ENCODE measurements around the gene UBE2B.
"Not testable (repeated sequence)": the region's sequence is repeated elsewhere in the genome, so short reads cannot be mapped to it uniquely, and the experiment has no call there.

The UBE2B gene

DNA sequence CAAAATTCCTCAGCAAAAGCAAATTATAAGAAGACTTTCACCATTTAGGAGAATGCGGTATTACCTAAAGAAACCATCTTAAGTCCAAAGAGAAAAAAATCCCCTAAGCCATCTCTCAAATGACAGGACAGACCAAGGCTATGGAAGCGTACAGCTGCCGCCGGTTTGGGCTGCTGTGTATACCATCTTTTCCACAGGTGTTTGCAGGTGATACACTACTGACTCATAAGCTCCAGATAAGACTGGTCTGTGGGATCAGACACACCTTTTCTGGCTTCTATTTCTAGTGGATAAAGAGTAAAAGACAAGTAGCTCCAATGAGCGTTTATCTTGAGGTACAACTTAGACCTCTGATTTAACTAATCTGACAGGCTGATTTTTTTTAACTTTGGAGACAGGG is 32.6 kb downstream of the UBE2B start:
- DNase-seq, result no peak

DNA sequence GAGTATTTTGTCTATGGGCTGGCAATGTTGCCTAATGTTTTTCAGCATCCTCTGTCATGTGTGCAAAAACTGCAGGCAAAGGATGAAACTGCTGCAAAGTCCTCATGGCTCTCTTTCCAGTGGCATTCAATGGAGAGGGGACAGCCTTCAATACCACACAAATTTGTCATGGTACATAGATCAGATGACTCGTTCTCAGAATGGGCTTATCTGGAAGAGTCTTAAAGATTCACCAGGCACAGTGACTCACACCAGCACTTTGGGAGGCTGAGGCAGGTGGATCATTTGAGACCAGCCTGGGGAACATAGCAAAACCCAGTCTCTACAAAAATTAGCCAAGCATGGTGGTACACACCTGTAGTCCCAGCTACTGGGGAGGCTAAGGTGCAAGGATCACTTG is 35.0 kb downstream of the UBE2B start:
- DNase-seq, result no peak

DNA sequence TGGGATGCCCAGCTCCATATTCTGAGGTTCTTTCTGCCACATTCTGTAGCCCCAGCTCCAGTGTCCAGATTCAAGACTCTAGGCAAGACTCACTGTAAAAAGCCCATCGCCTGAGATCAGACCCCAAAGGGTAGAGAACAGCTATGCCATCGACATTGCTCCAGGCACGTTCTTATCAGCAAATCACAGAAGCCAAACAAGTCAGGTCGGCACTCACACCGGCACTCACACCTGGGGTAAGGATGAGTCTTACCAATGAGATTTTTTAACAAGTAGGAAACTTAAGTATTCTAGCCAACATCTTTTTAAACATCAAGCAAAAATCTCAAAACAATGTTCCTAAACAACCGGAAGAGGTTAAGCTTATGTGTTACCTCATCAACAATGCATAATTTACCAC is 38.0 kb downstream of the UBE2B start:
- no peak for DNase-seq

DNA sequence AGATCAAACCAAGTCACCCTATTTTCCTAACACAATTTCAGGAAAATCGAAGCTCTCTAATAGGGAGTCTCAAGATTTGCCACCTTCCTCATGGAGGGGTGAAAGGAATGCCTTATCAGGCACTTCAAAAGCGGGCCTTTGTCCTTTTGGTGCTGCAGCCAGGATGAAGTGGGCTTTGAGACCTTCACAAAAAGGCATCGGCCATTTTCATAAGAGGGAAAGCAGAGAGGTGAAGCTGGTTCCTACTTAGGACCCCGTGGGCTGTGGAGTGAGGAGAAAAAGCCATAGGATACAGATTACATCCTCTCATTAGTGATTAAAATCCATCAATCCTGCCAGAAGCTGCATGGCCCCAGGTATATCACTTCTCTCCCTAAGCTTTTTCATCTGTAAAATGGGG is 39.5 kb downstream of the UBE2B start:
- no peak for DNase-seq

DNA sequence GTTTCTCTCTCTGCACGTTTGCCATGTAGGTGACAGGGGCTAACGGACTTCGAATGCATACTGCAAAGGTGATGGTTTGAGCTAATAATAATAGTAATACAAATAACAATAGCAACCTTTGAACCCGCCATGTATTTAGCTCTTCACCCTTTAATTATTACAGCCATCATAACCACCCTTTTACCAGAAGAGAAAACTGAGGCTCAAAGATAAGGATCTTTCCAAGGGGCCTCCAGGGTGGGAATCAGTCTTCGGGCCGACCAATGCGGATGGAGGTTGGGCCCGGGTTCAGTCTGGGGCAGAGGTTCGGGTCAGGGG is 39.8 kb downstream of the UBE2B start:
- no peak for DNase-seq

DNA sequence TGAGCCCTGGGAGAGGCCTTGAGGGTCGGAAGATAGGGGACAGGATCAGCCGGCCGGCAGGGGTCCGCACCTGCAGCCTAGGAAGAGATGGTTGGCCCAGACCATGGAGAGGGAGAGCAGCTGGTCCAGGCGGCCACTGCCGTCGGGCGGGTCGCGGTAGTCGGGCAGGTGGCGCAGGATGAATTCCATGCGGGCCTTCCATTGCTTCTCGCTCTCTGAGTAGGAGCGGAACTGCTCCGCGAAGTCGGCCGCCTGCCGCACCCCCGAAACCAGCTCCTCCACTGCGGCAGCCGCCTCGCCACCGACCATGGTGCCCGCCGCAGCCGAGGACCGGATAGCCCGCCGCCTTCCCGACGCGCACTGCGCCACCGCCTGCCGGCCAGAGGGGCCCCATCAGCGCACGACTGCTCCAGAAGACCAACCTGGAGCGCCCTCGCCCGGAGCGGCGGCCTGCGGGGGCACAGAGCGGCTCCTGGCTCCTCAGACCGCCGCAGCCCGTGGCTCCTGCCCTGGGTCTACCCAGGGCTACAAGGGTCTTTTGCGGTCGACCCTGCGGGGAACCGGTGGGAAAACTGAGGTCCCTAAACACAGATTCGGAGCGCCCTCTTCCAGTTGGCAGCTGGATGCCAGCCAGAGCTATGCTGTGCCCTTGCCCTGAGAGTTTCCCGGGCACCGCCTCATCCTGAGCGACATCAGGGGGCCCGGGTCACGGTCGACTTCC is 40.3 kb downstream of the UBE2B start, which contains the start of gene CDKN2AIPNL:
CDKN2AIPNL (minus strand) TSS at position 336 of the 721 bp plus-strand sequence; CDS start at position 309, 27 bp downstream.
- peak; percentile 93 for DNase-seq

DNA sequence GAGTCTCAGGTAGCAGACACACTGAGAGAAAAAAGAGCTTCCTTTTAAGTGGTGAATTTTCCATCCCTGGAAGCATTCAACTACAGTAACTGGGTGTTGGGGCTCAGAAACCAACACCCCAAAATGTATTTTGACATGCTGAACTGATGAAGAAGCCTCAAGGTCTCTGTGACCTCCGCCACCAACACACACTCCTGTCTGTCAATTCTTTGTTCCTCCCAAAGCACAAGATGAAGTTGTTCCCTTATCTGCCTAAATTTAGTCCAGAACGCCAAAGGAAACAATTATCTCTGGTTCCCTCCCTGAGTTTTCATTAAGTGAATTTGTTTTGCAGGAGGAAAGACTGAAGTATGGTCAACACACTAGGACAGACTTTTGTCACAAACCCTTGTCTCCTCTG is 41.7 kb downstream of the UBE2B start:
- DNase-seq, result no peak

DNA sequence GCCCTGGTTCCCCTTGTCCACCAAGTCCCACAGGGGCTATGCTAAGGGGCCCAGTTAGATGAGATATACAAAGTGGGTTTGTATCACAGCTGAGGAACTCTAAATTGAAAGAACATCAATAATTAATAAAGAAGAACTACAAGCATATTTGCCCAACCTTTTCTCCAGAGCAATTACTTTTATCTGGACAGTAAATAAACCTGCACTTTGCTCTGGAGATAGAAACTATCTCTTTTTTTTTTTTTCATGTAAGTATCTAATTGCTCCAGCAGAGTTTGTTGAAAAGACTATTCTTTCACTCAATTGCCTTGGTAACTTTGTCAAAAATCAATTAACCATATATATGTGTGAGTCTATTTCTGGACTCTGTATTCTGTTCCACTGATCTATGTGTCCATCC is 46.3 kb downstream of the UBE2B start:
- no peak for DNase-seq

DNA sequence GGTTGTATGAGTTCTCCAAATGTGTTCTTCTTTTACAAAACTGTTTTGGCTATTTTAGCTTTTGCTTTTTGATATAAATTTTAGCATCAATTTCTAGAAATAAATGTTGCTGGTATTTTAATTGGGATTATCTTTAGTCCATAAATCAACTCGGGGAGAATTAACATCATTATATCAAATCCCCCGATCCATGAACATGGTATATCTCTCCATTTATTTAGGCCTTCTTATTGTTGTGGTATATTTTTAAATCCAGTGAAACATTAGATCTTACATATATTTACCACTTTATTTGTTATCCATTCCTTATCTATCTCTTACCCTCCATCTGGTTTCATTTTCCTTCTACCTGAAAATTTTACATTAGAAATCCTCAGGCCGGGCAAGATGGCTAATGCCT is 47.6 kb downstream of the UBE2B start:
- no peak for DNase-seq

DNA sequence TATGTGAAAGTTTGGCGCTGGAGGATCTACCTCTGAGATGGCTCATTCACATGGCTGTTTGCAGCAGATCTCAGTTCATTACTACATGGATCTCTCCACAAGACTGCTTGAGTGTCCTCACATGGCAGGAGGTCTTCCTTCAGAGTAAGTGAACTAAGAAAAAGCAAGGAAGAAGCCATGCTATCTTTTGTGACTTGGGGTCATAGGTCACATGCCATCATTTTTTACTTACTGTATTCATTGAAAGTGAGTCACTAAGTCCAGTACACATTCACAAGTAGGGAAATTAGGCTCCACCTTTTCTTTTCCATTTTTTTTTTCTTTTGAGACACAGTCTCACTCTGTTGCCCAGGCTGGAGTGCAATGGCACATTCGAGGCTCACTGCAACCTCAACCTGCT is 49.0 kb downstream of the UBE2B start:
- no peak for DNase-seq

DNA sequence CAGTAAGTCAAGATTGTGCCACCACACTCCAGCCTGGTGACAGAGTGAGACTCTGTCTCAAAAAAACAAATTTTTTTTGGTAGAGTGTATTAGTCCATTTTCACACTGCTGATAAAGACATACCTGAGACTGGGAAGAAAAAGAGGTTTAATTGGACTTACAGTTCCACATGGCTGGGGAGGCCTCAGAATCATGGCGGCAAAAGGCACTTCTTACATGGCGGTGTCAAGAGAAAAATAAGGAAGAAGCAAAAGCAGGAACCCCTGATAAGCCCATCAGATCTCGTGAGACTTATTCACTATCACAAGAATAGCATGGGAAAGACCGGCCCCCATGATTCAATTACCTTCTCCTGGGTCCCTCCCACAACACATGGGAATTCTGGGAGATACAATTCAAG is 49.7 kb downstream of the UBE2B start:
- not testable (repeated sequence) for DNase-seq

DNA sequence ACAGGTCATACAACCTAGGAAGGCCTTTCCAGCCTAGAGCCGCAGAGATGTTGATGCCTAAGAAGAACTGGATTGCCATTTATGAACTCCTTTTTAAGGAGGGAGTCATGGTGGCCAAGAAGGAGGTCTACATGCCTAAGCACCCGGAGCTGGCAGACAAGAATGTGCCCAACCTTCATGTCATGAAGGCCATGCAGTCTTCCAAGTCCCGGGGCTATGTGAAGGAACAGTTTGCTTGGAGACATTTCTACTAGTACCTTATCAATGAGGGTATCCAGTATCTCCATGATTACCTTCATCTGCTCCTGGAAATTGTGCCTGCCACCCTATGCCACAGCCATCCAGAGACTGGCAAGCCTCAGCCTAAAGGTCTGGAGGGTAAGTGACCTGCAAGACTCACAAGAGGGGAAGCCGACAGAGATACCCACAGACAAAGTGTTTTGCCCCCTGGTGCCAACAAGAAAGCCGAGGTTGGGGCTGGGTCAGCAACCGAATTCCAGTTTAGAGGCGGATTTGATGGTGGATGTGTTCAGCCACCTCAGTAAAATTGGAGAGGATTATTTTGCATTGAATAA is 51.5 kb downstream of the UBE2B start:
- no peak for DNase-seq

DNA sequence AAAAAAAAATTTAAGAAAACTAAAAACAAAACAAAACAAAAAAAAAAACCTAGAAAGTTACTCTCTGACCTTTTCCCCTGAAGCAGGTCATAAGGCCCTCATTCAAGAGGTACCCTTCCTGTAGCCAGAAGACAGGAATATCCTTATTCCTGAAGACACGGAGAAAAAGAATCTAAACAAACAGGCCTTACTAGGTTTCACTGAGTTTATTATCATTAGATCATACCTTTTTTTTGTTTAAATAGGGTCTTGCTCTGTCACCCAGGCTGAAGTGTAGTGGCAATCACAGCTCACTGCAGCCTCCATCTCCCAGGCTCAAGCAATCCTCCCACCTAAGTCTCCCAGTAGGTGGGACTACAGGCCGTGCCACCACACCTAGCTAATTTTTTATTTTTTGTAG is 52.0 kb downstream of the UBE2B start:
- no peak for DNase-seq

DNA sequence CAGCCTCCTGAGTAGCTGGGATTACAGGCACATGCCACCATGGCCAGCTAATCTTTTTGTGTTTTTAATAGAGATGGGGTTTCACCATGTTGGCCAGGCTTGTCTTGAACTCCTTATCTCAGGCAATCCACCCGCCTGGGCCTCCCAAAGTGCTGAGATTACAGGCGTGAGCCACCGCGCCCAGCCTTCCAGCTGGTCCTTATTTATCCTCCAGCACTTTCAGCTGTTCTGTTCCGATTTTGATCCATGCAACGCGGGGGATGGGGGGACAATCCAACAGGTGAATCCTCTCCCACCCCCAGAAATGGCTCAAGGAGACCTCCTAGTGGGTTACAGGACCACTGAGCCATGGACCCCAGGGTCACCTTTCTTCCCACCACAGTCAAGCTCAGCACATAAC is 55.0 kb downstream of the UBE2B start:
- no peak for DNase-seq

DNA sequence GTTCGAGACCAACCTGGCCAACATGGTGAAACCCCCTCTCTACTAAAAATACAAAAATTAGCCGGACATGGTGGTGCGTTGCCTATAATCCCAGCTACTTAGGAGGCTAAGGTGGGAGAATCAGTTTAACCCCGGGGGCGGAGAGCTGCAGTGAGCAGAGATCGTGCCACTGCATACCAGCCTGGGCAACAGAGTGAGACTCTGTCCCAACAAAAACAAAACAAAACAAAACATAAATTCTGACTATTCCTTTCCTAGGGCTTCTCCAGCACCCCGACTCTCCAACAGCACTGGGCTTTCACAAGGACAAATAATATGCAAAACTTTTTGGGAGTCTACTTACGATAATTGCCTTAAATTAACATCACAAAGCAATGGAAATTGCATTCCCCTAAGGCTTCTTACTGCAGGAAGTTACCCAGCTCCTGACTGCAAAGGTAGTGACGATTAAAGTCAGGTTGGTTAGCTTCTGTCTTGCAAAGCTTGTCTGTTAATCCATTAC is 56.2 kb downstream of the UBE2B start:
- DNase-seq, result no peak

DNA sequence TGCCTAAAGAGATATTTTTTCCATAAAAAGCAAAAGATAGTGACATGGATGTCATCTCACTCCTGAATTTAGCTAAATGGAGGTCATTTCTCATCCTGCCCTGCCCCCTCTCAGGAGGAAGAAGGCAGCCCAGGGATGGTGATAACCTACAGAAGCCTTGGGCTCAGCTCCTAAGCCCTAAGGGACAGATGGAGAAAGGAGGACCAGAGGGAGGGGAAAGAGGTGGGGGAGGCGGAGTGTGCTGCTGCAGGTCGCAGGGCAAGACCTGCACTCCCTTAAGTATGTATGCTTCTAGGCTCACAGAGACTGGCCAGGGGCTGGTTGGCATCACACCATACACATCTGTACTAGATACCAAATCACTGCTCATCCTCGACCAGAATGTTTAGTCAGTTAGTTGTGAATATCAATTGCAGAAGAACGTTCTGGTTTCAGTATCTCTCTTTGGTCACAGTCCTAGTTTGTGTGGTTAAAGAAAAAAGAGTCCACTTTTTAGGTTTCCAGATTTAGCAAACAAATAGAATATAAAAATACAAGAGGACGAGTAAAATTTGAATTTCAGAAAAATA is 58.7 kb downstream of the UBE2B start:
- DNase-seq, result no peak

DNA sequence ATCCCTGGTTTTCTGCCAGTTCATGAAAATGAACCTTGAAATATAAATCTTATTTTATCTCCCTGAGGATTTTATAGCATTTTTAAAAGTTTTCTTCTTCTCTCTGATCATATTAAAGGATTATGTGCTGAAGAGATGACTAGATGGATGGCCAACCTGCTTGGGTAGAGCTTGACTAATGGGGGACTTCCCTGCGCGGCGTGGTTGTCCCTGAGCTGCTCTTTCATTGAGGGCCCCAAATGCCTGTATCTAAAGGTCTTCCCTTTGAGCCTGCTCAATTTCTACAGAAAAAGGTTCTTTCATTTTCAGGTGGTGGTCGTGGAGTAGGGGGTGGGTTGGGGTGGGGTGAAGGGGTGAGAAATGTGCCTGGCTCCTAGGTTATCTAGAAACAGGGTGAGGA is 60.8 kb downstream of the UBE2B start:
- DNase-seq, result no peak

DNA sequence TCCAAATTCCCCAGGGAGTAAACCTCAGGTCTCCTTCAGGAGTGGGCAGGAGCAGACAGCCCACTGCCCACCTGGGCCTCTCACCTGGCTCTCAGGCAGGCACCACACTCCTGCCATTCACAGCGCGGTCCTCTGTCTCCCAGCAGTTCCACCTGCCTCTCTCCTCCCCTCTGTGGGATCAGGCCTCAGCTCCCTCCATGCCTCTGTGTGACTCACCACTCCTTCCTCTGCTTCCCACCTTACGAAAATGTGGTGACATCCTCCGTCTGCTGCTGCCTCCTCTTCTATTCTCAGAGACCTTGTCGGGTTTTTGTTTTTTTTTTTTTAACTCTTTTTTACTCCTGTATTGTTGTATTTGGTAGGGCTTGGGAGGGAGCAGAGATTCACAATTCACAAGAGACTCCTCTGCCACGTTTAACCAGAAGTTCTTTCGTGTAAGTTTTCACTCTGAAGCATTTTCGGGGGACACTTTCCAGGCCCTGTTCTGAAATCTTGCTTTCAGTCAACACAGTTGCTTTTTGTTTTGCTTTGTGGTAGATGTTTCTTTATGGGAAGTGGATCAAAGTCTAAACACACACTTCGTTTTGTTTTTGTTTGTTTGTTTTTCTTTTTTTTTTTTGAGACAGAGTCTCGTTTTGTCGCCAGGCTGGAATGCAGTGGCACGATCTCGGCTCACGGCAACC is 61.4 kb downstream of the UBE2B start:
- no peak for DNase-seq

DNA sequence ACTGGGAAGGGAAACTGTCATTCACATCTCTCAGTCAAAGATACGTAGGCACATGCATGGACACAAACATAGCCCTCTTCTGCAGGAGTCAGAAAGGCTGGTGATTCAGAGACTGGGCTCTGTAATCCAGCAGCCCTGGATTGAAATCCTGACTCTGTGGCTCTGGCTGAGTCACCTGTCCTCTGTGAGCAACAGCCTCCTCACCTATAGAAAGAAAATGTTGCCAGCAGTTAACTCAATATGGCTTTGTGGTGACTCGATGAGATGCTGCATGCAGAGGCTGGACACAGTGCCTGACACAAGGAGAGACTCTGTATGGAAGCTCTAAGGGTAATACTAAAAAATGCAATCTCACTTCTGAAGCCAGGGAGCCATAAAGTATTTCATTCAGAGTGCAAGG is 64.2 kb downstream of the UBE2B start:
- no peak for DNase-seq

DNA sequence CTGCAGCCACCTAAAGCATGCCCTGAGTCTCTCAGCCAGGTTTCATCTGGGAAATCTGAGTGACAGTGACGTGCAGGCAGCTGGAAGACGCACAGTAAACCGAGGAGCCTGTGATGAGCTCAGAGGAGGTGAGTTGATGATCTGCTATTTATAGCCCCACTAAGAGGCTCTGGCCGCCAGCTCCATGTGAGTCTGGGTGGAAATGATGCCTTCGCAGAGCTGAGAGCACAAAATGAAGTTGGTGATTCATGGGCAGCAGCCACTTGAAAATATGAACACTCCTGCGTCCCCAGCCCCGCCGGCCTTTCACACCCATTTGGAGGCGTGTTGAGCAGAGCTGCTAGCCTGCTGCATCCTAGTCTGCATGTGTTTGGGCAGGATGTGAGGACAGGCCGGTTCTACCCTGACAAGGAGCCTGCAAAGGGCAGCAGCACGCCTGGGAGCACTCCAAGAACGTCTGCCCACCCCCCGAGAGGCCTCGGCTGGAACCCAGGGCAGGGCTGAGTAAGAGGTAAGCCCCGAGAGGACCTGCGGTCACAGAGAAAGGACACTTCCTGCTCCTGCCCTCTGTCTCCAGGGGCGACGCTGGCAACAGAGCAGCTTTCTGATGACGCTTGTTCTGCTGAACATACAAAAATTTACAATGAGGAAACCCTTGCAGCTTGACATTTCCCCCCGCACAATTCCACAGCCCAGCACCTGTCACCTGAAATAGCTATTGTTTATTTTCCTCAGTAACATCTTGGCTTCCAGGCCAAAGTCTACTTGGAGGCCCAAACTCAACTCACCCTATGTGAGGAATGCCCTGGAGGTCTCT is 65.4 kb downstream of the UBE2B start:
- DNase-seq, result peak; percentile 72

DNA sequence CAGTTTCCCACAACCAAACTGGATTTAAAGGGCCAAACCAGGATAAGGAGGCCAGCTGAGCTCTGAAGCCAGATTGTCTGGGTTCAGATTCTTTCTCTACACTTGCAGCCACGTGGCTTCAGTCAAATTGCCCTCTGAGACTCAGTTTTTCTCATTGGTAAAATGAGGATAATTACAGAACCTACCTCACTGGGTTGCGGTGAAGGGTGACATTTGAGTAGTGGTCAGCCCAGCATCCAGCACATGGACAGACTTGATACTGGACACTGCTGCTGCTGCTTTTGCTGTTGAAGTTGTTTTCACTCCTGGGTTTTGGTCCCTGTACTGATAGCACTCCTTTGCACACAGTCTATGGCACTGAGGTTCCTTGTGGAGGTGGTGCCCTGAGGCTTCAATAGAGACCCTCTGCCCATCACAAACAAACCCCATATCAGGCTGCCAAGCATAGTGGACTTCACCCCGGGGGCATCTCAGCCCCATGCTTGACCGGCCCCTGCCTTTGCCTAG is 66.0 kb downstream of the UBE2B start:
- no peak for DNase-seq

DNA sequence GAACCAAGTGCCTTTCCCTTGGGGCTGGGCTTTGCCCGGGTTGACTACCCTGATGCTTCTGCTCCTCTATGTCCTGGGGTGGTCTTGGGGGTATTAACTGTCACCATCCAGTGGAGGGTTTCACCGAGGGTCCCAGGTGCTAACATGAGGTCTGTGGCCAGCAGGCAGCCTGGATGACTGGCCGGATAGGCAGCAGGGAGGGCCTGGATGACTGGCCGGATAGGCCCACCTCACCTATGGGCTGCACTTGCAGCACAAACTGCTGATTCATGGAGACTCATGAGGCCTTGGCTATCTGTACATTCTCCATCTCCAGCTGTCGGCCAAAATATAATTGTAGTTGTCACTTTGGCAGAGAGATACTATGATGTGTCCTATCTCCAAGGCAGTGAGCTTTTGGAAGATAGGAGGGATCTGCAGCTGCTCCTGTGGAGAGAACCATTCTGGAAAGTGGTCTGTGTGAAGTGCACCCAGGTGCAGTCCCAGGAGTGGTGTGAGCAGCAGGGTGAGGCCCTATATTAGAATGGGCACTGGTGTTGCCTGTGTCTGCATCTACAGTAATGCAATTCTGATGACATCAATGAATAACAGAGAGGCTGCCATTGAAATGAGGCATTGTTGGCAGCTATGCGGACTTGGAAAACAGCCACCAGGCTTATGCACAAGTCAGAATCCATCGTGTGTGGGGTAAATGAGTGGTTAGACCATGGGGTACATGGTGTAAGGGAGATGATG is 66.6 kb downstream of the UBE2B start:
- no peak for DNase-seq
